Liver (tissue), 9 donors: ENCODE data around the gene CREBL2. TPM values are rescaled to one million over a fixed set of nuclear protein-coding genes. Genes with fewer than 3 reads are reported as not detected.
"Not testable (repeated sequence)": the region's sequence is repeated elsewhere in the genome, so short reads cannot be mapped to it uniquely, and the experiment has no call there.

Experiments used
- DNase-seq: peaks from one replicate; pipeline ENCODE4 v3.0.0-alpha.2; 2017; ENCODE audit warnings: low spot score
- H3K27ac ChIP-seq, 2 donors: one replicate each; pipeline ENCODE4 v1.7.0; 2013; ENCODE audit warnings: inconsistent platforms in 2 of 2, low read length in 2 of 2, control low read depth in 1 of 2, low read depth in 1 of 2, mild to moderate bottlenecking in 1 of 2
- H3K27me3 ChIP-seq, 4 donors: one replicate each; pipeline versions ENCODE4 v1.6.1 to v1.7.0; 2013; ENCODE audit warnings: low read length in 3 of 4, inconsistent platforms in 1 of 4, mild to moderate bottlenecking in 1 of 4, moderate library complexity in 1 of 4; ENCODE audit not compliant: control insufficient read depth in 4 of 4, insufficient read depth in 4 of 4
- H3K36me3 ChIP-seq, 4 donors: one replicate each; pipeline versions ENCODE4 v1.6.1 to v1.7.0; 2013; ENCODE audit warnings: low read length in 3 of 4, mild to moderate bottlenecking in 3 of 4, low read depth in 1 of 4, moderate library complexity in 1 of 4; ENCODE audit not compliant: control insufficient read depth in 4 of 4, insufficient read depth in 3 of 4
- H3K4me1 ChIP-seq, 4 donors: one replicate each; pipeline versions ENCODE4 v1.6.1 to v1.7.0; 2013; ENCODE audit warnings: low read length in 3 of 4, mild to moderate bottlenecking in 3 of 4, moderate library complexity in 1 of 4; ENCODE audit not compliant: control insufficient read depth in 4 of 4, insufficient read depth in 4 of 4
- H3K4me3 ChIP-seq, 3 donors: one replicate each; pipeline versions ENCODE4 v1.6.1 to v1.7.0; 2013; ENCODE audit warnings: low read length in 3 of 3, control low read depth in 1 of 3, low read depth in 1 of 3, mild to moderate bottlenecking in 1 of 3
- H3K9ac ChIP-seq, 2 donors: one replicate each; pipeline ENCODE4 v1.7.0; 2013; ENCODE audit warnings: low read length in 2 of 2, mild to moderate bottlenecking in 2 of 2, moderate library complexity in 2 of 2, control low read depth in 1 of 2, low read depth in 1 of 2
- H3K9me3 ChIP-seq, 4 donors: one replicate each; pipeline versions ENCODE4 v1.6.1 to v1.7.0; 2013; ENCODE audit warnings: low read length in 3 of 4; ENCODE audit not compliant: control insufficient read depth in 4 of 4
- EGR1 ChIP-seq, 2 donors: IDR thresholded peaks; 2 replicates each; pipeline ENCODE4 v1.6.1; 2016 to 2018; ENCODE audit warnings: antibody characterized with exemption in 2 of 2, low read depth in 2 of 2
- FOXA1 ChIP-seq: IDR thresholded peaks from 2 replicates; pipeline ENCODE4 v1.6.1; 2016; ENCODE audit warnings: antibody characterized with exemption
- FOXA2 ChIP-seq: IDR thresholded peaks from 2 replicates; pipeline ENCODE4 v1.6.1; 2016; ENCODE audit warnings: antibody characterized with exemption
- HNF4A ChIP-seq, 2 donors: conservative IDR thresholded peaks; 2 replicates each; pipeline ENCODE4 v1.6.1; 2016; ENCODE audit warnings: antibody characterized with exemption in 2 of 2, mild to moderate bottlenecking in 2 of 2
- HNF4G ChIP-seq: IDR thresholded peaks from 2 replicates; pipeline ENCODE4 v1.6.1; 2016; ENCODE audit warnings: antibody characterized with exemption
- JUND ChIP-seq, 2 donors: IDR thresholded peaks; 2 replicates each; pipeline ENCODE4 v1.6.1; 2016; ENCODE audit warnings: antibody characterized with exemption in 2 of 2
- NR2F2 ChIP-seq: IDR thresholded peaks from 2 replicates; pipeline ENCODE4 v1.6.1; 2016; ENCODE audit warnings: antibody characterized with exemption
- RAD21 ChIP-seq, 2 donors: IDR thresholded peaks; 2 replicates each; pipeline ENCODE4 v1.6.1; 2016; ENCODE audit warnings: antibody characterized with exemption in 2 of 2, mild to moderate bottlenecking in 2 of 2
- RXRA ChIP-seq, 2 donors: IDR thresholded peaks; 2 replicates each; pipeline ENCODE4 v1.6.1; 2017 to 2018; ENCODE audit warnings: antibody characterized with exemption in 2 of 2, mild to moderate bottlenecking in 1 of 2
- SP1 ChIP-seq: IDR thresholded peaks from 2 replicates; pipeline ENCODE4 v1.6.1; 2018; ENCODE audit warnings: antibody characterized with exemption, mild to moderate bottlenecking
- TAF1 ChIP-seq: conservative IDR thresholded peaks from 2 replicates; pipeline ENCODE4 v1.6.1; 2016; ENCODE audit warnings: antibody characterized with exemption, mild to moderate bottlenecking
- YY1 ChIP-seq: IDR thresholded peaks from 2 replicates; pipeline ENCODE4 v1.6.1; 2016; ENCODE audit warnings: antibody characterized with exemption, mild to moderate bottlenecking
- WGBS: extraction: QIAGEN DNeasy Blood & Tissue Kit; methylation state at CpG from one replicate; pipeline ENCODE4 v1.1.7; 2013; 5-methylcytosine and 5-hydroxymethylcytosine counted together
- polyA plus RNA-seq, 2 donors: library from polyadenylated mRNA; stranded (reverse) in 1 of 2; unstranded in 1 of 2; fragments of 200-250 nt in 1 of 2; fragments of >200 nt in 1 of 2; fragmentation: Nextera tagmentation in 1 of 2; extraction: Ambion mirVana in 1 of 2; gene quantifications; one replicate each; pipeline versions ENCODE4 v1.2.1 to v1.2.3, GENCODE V29; 2013 to 2015
- total RNA-seq, 2 donors: library from RNA; depleted of rRNA; stranded (reverse); fragments of >200 nt; gene quantifications; one replicate each; pipeline ENCODE4 v1.2.3, GENCODE V29; 2014
- TF ChIP-seq, protein P1 (sequence below): fragments of 150-350 bp; IDR thresholded peaks from 2 replicates; pipeline ENCODE4 v1.5.1; 2017; ENCODE audit warnings: improper control_type of control experiment, low read depth, low read length; ENCODE audit not compliant: missing input control
- TF ChIP-seq, protein P2 (sequence below): IDR thresholded peaks from 2 replicates; pipeline ENCODE4 v1.6.1; 2016; ENCODE audit warnings: antibody characterized with exemption, mild to moderate bottlenecking
- TF ChIP-seq, protein P3 (sequence below): IDR thresholded peaks from 2 replicates; pipeline ENCODE4 v1.6.1; 2016; ENCODE audit warnings: antibody characterized with exemption
- donor health status: healthy.
- donor health status: healthy.
- donor health status: healthy.
- donor health status: healthy.
- donor health status: healthy.

CREBL2 gene
- total and polyA plus RNA-seq, 4 donors = 14.6 to 27.4 (median 19.0) TPM

DNA sequence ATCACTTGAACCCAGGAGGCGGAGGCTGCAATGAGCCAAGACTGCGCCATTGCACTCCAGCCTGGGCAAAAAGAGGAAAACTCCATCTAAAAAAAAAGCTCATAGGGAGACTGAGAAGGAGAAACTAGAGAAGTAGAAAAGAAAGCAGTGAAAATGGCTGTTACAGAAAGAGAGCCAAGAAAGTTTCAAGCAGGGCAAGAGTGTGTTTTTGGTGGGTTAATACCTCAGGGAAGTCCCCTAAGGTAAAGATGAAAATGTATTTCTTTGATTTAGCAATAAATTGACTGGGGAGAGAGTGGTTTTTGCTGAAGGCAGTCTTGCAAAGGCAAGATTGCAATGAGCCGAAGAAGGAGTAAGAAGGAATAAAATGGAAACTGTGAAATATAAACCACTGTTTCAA lies 39.0 kb upstream of the CREBL2 start:
- no peak for TF ChIP-seq NR2F2
- no peaks in the 10 kb centered on the region for H3K9me3 ChIP-seq
- H3K27ac ChIP-seq = no peak overlapping the region
- no peaks in the 10 kb centered on the region for H3K36me3 ChIP-seq
- no peaks in the 10 kb centered on the region for H3K27me3 ChIP-seq
- no peaks in the 10 kb centered on the region for H3K4me1 ChIP-seq
- H3K9ac ChIP-seq = no peak overlapping the region
- WGBS = 96% methylated on average over 3 of the region's 3 CpGs
- no peak overlapping the region for H3K4me3 ChIP-seq
- no peak for DNase-seq

DNA sequence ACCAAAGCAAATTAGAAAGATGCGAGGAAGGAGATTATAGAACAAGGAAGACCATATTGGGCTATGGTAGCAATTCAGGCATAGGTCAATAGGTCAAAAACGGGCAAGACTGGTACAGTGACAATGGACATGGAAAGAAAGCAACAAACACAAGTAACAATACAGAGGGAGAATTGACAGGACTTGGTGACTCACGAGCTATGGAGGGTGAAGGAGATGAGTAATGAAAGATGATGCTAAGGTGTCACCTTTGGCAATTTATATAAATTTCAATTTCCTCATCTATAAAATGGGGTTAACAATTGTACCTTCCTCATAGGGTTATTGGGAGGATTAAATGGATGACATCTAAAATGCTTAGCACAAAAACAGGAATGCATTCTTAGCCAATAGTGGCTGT lies 33.9 kb upstream of the CREBL2 start:
- no peak overlapping the region for H3K4me3 ChIP-seq
- no peak overlapping the region for H3K27ac ChIP-seq
- no peak for DNase-seq
- no peak for TF ChIP-seq HNF4A (conservative IDR thresholded peaks at IDR 0.05)
- no peak for TF ChIP-seq JUND (IDR thresholded peaks at IDR 0.05)
- TF ChIP-seq EGR1 (IDR thresholded peaks at IDR 0.05; ENCODE audit: low read depth in 2 of 2) = no peak
- TF ChIP-seq RAD21 (IDR thresholded peaks at IDR 0.05) = no peak
- TF ChIP-seq, protein P1, sequence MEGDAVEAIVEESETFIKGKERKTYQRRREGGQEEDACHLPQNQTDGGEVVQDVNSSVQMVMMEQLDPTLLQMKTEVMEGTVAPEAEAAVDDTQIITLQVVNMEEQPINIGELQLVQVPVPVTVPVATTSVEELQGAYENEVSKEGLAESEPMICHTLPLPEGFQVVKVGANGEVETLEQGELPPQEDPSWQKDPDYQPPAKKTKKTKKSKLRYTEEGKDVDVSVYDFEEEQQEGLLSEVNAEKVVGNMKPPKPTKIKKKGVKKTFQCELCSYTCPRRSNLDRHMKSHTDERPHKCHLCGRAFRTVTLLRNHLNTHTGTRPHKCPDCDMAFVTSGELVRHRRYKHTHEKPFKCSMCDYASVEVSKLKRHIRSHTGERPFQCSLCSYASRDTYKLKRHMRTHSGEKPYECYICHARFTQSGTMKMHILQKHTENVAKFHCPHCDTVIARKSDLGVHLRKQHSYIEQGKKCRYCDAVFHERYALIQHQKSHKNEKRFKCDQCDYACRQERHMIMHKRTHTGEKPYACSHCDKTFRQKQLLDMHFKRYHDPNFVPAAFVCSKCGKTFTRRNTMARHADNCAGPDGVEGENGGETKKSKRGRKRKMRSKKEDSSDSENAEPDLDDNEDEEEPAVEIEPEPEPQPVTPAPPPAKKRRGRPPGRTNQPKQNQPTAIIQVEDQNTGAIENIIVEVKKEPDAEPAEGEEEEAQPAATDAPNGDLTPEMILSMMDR = no peak
- WGBS = 88% methylated on average over 3 of the region's 3 CpGs
- H3K9me3 ChIP-seq = no peaks in the 10 kb centered on the region
- H3K27me3 ChIP-seq = no peaks in the 10 kb centered on the region
- no peaks in the 10 kb centered on the region for H3K4me1 ChIP-seq
- H3K36me3 ChIP-seq = no peaks in the 10 kb centered on the region
- no peak overlapping the region for H3K9ac ChIP-seq

DNA sequence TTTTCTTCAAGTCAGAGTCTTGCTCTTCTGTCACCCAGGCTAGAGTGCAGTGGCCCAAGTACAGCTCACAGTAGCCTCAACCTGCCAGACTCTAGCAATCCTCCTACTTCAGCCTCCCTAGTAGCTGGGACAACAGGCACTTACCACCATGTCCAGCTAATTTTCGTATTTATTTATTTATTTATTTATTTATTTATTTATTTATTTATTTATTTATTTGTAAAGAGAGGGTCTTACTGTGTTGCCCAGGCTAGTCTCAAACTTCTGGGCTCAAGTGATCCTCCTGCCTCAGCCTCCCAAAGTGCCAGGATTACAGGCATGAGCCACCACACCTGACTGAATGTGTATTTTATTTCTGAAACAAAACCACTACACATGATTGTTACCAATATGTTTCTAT lies 31.0 kb upstream of the CREBL2 start:
- DNase-seq, H3K9ac ChIP-seq, H3K27me3 ChIP-seq: not testable (repeated sequence)

DNA sequence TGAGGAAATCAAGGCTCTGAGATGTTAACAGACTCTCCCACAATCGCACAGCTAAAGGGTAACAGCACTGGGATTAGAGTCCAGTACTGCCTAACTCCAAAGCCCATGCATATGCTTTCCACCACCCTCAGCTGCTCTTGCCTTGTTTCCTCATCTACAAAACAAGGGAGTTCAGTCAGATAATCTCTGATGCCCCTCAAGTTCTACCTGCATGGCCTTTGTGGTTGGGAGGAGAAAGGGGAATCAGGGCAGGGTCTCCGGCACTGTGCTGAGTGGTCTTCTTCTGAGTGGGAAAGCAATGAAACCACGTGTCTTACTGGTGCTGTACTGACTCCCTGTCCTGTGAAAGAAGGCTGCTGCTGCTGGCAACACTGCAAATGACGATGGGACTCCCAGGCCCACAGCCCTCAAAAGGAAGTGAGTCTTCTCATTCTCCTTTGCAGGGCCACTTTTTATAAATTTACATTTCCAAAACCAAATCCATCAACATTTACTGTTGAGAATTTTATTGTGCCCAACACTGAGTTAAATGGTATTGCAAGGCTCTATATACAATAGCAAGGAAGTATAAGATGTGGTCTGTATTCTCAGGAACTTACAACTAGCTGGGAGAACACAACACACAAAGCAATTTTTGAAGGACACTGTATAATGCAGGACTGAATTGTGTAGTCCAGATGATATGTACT lies 29.3 kb upstream of the CREBL2 start:
- DNase-seq = no peak
- no peak overlapping the region for H3K27ac ChIP-seq
- H3K27me3 ChIP-seq = no peaks in the 10 kb centered on the region
- no peak overlapping the region for H3K9ac ChIP-seq
- no peak overlapping the region for H3K4me3 ChIP-seq
- no peaks in the 10 kb centered on the region for H3K36me3 ChIP-seq
- H3K4me1 ChIP-seq = peaks cover 0 to 8% (median under 1%) of the 10 kb centered on the region in 4 donors
- 83% methylated on average over 4 of the region's 4 CpGs for WGBS
- H3K9me3 ChIP-seq = no peaks in the 10 kb centered on the region
- TF ChIP-seq FOXA1 (no peak), HNF4A (conservative IDR thresholded peaks at IDR 0.05) (no peak), RAD21 (IDR thresholded peaks at IDR 0.05) (no peak), JUND (IDR thresholded peaks at IDR 0.05) (no peak), HNF4G (no peak), FOXA2 (no peak), TAF1 (no peak), RXRA (IDR thresholded peaks at IDR 0.05) (no peak), YY1 (no peak), NR2F2 (no peak), SP1 (no peak)
- TF ChIP-seq, protein P1 = no peak
- TF ChIP-seq, protein P2, sequence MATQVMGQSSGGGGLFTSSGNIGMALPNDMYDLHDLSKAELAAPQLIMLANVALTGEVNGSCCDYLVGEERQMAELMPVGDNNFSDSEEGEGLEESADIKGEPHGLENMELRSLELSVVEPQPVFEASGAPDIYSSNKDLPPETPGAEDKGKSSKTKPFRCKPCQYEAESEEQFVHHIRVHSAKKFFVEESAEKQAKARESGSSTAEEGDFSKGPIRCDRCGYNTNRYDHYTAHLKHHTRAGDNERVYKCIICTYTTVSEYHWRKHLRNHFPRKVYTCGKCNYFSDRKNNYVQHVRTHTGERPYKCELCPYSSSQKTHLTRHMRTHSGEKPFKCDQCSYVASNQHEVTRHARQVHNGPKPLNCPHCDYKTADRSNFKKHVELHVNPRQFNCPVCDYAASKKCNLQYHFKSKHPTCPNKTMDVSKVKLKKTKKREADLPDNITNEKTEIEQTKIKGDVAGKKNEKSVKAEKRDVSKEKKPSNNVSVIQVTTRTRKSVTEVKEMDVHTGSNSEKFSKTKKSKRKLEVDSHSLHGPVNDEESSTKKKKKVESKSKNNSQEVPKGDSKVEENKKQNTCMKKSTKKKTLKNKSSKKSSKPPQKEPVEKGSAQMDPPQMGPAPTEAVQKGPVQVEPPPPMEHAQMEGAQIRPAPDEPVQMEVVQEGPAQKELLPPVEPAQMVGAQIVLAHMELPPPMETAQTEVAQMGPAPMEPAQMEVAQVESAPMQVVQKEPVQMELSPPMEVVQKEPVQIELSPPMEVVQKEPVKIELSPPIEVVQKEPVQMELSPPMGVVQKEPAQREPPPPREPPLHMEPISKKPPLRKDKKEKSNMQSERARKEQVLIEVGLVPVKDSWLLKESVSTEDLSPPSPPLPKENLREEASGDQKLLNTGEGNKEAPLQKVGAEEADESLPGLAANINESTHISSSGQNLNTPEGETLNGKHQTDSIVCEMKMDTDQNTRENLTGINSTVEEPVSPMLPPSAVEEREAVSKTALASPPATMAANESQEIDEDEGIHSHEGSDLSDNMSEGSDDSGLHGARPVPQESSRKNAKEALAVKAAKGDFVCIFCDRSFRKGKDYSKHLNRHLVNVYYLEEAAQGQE = no peak
- TF ChIP-seq, protein P3, sequence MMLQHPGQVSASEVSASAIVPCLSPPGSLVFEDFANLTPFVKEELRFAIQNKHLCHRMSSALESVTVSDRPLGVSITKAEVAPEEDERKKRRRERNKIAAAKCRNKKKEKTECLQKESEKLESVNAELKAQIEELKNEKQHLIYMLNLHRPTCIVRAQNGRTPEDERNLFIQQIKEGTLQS = no peak

More for the DNA sequence above, 31.0 kb upstream of the CREBL2 start:
- not testable (repeated sequence) for H3K4me3 ChIP-seq, H3K9me3 ChIP-seq, H3K4me1 ChIP-seq, H3K27ac ChIP-seq, H3K36me3 ChIP-seq
- WGBS = 92% methylated on average over 1 of the region's 1 CpG
